ENCODE data around the gene EFNA1.

Gene EFNA1

DNA sequence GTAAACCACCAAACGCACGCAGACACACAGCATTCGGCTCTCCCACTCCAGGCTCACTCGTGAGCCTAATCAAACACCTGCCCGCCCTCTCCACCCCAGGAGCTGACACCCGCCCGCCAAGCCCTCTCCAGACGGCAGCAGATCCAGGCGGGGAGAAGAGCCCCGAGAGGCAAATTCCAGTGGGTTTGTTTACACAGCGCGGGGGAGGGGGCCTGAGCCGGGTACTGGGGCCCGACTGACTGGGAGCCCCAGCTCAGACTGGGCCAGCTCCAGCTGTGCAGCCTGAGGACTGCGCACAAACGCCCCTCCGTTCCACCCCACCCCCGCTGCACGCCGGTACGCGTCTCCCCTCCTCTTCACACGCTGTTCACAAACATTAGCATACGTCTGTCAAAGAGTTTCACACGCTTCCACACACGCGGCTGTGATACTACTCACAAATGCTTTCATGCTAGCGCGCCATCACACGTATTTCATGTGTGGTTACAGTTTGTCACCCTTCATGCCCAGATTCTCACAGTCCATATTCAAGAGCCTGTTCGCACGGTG, 1.0 kb upstream of the EFNA1 start (continued):
- TF ChIP-seq ZNF561 (tag by site-specific recombination; IDR thresholded peaks at IDR 0.05; ENCODE audit: borderline replicate concordance) (0 out of 2 replicates have a peak, but pooled peaks have one; percentile 25), BCL11B (tag by site-specific recombination; IDR thresholded peaks at IDR 0.05; ENCODE audit: low read depth) (0 out of 2 replicates have a peak, but pooled peaks have one; percentile 51), ZNF76 (tag by site-specific recombination; IDR thresholded peaks at IDR 0.05; ENCODE audit: borderline replicate concordance, low read depth) (peak; percentile 8; the same call in 1 of the 2 replicates), ZFP69B (tag by site-specific recombination; IDR thresholded peaks at IDR 0.05) (peak; percentile 62), ZNF747 (tag by site-specific recombination; IDR thresholded peaks at IDR 0.05) (no peak), ZNF366 (tag by site-specific recombination; conservative IDR thresholded peaks at IDR 0.05) (no peak), ZNF777 (tag by site-specific recombination; IDR thresholded peaks at IDR 0.05; ENCODE audit: borderline replicate concordance) (peak; percentile 43; the same call in 1 of the 2 replicates), ZNF26 (tag by site-specific recombination; IDR thresholded peaks at IDR 0.05) (no peak), ZNF501 (tag by site-specific recombination; IDR thresholded peaks at IDR 0.05) (no peak; the same call in 1 of the 2 replicates), ZIC2 (tag by site-specific recombination; IDR thresholded peaks at IDR 0.05) (peak; percentile 98), ZSCAN16 (tag by site-specific recombination; IDR thresholded peaks at IDR 0.05) (no peak), ZNF280C (tag by site-specific recombination; IDR thresholded peaks at IDR 0.05) (no peak), ZNF24 (tag by site-specific recombination; IDR thresholded peaks at IDR 0.05) (peak; percentile 72), ZSCAN4 (tag by site-specific recombination; IDR thresholded peaks at IDR 0.05) (peak; percentile 65)
- TF ChIP-seq, protein P1, sequence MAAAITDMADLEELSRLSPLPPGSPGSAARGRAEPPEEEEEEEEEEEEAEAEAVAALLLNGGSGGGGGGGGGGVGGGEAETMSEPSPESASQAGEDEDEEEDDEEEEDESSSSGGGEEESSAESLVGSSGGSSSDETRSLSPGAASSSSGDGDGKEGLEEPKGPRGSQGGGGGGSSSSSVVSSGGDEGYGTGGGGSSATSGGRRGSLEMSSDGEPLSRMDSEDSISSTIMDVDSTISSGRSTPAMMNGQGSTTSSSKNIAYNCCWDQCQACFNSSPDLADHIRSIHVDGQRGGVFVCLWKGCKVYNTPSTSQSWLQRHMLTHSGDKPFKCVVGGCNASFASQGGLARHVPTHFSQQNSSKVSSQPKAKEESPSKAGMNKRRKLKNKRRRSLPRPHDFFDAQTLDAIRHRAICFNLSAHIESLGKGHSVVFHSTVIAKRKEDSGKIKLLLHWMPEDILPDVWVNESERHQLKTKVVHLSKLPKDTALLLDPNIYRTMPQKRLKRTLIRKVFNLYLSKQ (tag by site-specific recombination; IDR thresholded peaks at IDR 0.05; ENCODE audit: borderline replicate concordance): no peak

GRCh38 chr1:155127967-155128754, 485 bp downstream of the EFNA1 start:
- Histone ChIP-seq H3K4me1 (ENCODE audit: control insufficient read depth, insufficient read depth, low read length) (peaks cover 21% of the 10 kb centered on the region), H3K36me3 (ENCODE audit: control insufficient read depth in 2 of 2, insufficient read depth in 1 of 2, low read length in 2 of 2) (peaks cover 3 to 21% of the 10 kb centered on the region in 2 experiments; a peak in 2 of 3 replicates), H3K9me3 (ENCODE audit: control insufficient read depth, insufficient read depth, low read depth, low read length) (no peaks in the 10 kb centered on the region), H3K4me3 (ENCODE audit: low read depth, low read length) (peak overlapping the region; percentile 62), H3K27ac (ENCODE audit: extremely low read depth, low read depth, low read length) (peak overlapping the region; percentile 75; the same call in 1 of the 2 replicates)
- ChIA-PET CTCF (interaction anchor here (0.5 to 8.1 kb wide), 8 partner anchors 13 to 45 kb away, joined by 3 to 54 read pairs (median 5); partner anchors contain the start of gene KRTCAP2), POLR2A (interaction anchor here (0.6 to 3.5 kb wide), 9 partner anchors 12 to 201 kb away, joined by 3 to 17 read pairs (median 4); partner anchors contain the start of genes DPM3 and KRTCAP2)
- TF ChIP-seq PRDM1 (tag by site-specific recombination; IDR thresholded peaks at IDR 0.05) (0 out of 2 replicates have a peak, but pooled peaks have one; percentile 34), ZNF324 (tag by site-specific recombination; IDR thresholded peaks at IDR 0.05) (no peak), ZNF311 (tag by site-specific recombination; IDR thresholded peaks at IDR 0.05; ENCODE audit: borderline replicate concordance) (no peak), ZNF138 (tag by site-specific recombination; IDR thresholded peaks at IDR 0.05; ENCODE audit: borderline replicate concordance) (no peak), ZIC2 (tag by site-specific recombination; IDR thresholded peaks at IDR 0.05) (peak; percentile 91), GLIS2 (tag by site-specific recombination; IDR thresholded peaks at IDR 0.05) (0 out of 2 replicates have a peak, but pooled peaks have one; percentile 20), FEZF1 (tag by site-specific recombination; IDR thresholded peaks at IDR 0.05) (no peak), BCL11B (tag by site-specific recombination; IDR thresholded peaks at IDR 0.05; ENCODE audit: low read depth) (no peak), ZNF514 (tag by site-specific recombination; IDR thresholded peaks at IDR 0.05) (no peak), KLF7 (tag by site-specific recombination; IDR thresholded peaks at IDR 0.05; ENCODE audit: borderline replicate concordance) (no peak), ZNF549 (tag by site-specific recombination; IDR thresholded peaks at IDR 0.05) (no peak), ZNF24 (tag by site-specific recombination; IDR thresholded peaks at IDR 0.05) (no peak), ZNF132 (tag by site-specific recombination; IDR thresholded peaks at IDR 0.05; ENCODE audit: borderline replicate concordance) (no peak), ZNF785 (tag by site-specific recombination; IDR thresholded peaks at IDR 0.05) (no peak)
- TF ChIP-seq, protein P2, sequence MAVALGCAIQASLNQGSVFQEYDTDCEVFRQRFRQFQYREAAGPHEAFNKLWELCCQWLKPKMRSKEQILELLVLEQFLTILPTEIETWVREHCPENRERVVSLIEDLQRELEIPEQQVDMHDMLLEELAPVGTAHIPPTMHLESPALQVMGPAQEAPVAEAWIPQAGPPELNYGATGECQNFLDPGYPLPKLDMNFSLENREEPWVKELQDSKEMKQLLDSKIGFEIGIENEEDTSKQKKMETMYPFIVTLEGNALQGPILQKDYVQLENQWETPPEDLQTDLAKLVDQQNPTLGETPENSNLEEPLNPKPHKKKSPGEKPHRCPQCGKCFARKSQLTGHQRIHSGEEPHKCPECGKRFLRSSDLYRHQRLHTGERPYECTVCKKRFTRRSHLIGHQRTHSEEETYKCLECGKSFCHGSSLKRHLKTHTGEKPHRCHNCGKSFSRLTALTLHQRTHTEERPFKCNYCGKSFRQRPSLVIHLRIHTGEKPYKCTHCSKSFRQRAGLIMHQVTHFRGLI (tag by site-specific recombination; IDR thresholded peaks at IDR 0.05): no peak

Data from HEK293 (cell line).